Occipital lobe (tissue), 2 donors: ENCODE data around the gene GPATCH3. TPM values are rescaled to one million over a fixed set of nuclear protein-coding genes. Genes with fewer than 3 reads are reported as not detected.
"Not testable (repeated sequence)": the region's sequence is repeated elsewhere in the genome, so short reads cannot be mapped to it uniquely, and the experiment has no call there.

Experiments
- DNase-seq: peaks from one replicate; lab custom pipeline; 2025; lab: John Stamatoyannopoulos, UW
- total RNA-seq: library from RNA; depleted of rRNA; stranded (reverse); fragments of >200 nt; gene quantifications from one replicate; pipeline ENCODE4 v1.2.3, GENCODE V29; 2014

The GPATCH3 gene
- total RNA-seq, 1 donor from 2014 or later: 8.1 TPM

DNA sequence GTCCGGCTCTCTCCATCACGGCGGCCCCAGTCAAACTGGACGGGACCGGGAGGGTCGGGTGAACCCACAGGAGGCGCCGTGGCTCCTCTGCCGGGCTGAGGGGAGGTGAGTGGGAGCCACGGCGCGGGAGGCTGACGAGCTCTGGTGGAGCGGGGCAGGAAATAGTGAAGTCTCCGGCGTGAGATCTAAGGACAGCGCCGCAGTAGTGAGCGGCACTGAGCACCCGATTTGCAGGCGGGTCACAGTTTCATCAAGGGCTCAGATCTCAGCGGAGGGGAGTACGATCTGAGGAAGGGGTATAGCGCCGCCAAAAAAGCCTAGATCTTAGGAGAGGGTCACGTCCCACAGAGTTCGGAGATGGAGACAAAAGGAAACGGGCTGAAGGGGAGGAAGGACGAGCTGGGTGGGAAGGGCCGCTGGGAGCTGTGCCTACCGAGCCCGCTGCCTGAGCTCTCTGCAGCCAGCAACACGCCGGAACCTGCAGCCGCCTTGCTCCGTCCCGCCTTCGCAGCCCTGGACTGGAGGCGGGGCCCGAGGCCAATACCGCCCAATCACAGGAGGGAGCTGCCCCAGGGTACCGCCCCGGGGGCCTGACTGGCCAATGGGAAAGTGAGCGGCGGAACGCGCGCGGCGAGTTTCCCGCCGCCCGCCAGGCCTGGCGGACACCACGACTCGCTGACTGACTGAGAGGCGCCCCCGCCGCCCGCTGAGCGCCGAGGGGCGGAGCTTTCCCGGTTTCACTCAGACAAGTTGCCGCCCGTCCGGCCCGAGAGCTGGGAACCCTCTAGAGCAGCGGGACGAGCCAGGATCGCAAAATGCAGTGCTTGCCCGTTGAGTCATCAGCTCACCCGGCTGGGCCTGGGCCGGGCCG is 35.4 kb downstream of the GPATCH3 start:
- peak; percentile 98 for DNase-seq

DNA sequence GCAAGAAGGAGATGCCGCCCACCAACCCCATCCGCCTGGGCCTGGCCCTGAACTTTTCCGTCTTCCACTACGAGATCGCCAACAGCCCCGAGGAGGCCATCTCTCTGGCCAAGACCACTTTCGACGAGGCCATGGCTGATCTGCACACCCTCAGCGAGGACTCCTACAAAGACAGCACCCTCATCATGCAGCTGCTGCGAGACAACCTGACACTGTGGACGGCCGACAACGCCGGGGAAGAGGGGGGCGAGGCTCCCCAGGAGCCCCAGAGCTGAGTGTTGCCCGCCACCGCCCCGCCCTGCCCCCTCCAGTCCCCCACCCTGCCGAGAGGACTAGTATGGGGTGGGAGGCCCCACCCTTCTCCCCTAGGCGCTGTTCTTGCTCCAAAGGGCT is 36.6 kb downstream of the GPATCH3 start:
- DNase-seq: no peak

DNA sequence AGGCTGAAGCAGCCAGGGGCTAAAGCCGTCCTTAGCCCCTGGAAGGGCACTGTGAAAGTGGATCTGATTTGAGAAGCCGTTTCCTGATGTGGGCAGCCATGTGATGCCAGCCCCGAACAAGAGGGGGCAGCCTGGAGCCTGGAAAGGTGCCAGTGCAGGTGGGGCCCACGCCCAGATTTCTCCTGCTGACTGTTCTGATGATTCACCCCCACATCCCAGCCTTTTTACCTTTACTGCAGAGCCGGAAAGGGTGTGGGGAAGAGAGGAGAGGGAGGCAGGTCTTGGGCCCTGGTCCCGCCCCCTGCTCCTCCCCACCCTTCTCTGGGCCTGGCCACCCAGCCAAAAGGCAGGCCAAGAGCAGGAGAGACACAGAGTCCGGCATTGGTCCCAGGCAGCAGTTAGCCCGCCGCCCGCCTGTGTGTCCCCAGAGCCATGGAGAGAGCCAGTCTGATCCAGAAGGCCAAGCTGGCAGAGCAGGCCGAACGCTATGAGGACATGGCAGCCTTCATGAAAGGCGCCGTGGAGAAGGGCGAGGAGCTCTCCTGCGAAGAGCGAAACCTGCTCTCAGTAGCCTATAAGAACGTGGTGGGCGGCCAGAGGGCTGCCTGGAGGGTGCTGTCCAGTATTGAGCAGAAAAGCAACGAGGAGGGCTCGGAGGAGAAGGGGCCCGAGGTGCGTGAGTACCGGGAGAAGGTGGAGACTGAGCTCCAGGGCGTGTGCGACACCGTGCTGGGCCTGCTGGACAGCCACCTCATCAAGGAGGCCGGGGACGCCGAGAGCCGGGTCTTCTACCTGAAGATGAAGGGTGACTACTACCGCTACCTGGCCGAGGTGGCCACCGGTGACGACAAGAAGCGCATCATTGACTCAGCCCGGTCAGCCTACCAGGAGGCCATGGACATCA is 37.2 kb downstream of the GPATCH3 start, which contains the start of gene SFN:
Gene SFN, plus strand, starts transcription at position 369 of the 904 bp plus-strand sequence. Its CDS starts 64 bp downstream, at position 433.
- no peak for DNase-seq

DNA sequence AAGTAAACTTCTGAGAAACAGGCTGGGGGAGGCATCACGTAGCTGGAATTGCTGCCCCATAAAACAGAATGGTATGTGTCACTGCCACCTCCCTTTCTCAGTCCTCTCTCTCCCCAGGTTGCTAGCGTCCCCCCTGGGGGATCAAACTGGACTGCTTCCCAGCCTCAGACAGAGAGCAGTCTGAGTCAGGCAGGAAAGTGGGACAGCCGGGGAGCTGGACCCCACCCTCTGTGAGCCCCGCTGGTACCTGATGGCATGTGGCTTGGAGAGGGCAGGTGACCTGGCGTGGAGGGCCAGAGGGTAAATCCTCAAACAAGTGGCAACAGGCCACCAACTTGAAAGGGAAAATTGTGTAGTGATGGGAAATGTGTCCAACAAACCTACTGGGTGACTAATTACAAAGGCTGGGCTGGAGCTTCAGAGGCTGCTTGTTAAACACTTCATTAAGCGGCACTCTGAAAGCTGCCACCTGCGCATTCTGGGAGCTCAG is 38.3 kb downstream of the GPATCH3 start:
- DNase-seq: no peak

DNA sequence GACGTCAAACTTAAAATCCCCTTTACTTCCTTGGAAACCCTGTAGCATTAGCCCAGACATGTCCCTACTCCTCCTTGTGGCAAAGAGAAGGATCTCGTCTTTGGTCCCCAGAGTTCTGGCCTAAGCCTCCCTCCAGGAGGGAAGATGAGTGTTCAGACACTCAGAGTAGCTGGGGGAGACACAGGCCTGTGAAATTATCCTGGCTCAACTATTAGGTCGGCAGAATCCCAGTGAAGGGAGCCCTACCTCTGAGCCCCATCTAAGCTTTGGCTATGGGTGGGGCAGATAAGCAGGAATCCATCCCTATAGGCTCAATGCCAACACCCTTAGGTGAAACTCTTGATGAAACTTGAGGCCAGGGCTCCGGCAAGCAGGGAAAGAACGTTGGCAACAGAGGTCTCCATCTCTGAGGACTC is 39.0 kb downstream of the GPATCH3 start:
- DNase-seq: no peak

DNA sequence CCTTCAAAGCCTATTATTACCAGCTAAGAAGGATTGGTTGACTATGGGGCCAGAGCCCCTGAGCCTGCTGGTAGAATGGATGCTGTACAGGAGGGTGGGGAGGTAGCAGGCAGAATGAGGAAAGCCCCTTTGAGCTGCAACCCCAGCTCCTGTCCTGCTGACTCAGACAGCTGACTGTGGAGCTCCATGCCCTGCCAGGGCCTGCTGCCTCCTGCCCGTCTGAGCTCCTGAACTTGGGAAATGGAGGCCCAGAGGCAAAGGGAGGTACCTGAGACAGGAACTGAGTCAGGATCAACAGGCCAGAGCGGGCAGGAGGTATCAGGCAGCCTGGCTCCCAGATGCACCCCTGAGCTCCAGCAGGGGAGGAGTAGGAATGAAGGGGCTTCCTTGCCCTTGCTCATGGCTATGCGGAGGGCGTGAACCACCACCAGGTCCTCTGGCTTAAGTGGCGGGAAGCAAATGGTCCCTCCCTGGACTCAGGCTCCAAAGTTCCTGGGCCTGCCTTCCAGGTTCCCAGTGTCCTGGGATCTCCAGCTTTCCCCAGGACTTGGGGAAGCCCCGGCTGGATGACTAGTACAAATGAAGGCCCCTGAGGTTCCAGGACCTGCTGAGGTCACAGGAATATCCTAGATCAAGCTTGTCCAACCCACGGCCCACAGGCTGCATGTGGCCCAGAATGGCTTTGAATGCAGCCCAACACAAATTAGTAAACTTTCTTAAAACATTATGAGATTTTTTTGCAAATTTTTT is 41.2 kb downstream of the GPATCH3 start:
- no peak for DNase-seq

DNA sequence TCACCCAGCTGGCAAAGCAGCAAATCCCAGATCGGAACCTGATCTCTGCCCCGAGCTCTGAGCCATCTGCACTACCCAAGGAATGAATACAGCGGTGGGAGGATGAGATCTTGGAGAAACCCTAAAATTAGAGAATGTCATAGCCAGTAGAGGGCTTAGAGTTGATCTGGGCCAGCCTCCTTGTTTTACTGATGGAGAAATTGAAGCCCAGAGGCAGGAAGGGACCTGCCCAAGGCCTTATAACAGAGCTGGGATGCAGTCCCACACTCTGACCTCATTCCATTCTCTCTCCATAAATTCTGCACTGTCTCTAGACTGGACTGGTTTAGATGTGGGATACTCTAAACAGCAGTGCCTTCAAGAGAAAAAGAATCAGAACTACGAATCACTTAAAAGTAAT is 42.1 kb downstream of the GPATCH3 start:
- DNase-seq: no peak

DNA sequence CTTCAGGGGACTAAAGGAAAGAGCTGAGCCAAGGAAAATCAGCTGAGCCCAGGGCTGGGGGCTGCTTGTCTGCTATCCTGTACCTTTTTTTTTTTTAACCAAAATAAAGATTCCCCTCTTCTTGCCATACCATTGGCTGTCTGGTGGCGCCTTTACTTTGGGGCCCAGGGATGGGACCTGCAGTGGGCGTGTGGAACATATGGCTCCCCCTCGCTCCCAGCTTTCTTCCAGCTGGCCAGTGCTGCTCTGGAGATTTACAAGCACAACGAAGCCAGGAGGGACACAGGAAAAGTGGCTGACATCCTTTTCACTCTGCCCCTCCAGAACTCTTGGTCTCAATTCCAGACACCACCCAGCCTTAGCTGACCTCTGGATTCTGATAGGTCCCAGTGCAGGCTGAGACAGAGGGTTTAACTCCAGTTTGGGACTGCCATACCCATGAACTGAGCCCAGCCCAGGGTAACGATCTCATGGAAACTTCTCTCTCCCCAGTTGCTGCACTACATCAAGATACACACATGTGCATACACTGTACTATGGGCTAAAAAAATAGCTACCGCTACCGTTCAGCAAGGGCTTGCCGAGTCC is 42.7 kb downstream of the GPATCH3 start:
- DNase-seq: no peak

DNA sequence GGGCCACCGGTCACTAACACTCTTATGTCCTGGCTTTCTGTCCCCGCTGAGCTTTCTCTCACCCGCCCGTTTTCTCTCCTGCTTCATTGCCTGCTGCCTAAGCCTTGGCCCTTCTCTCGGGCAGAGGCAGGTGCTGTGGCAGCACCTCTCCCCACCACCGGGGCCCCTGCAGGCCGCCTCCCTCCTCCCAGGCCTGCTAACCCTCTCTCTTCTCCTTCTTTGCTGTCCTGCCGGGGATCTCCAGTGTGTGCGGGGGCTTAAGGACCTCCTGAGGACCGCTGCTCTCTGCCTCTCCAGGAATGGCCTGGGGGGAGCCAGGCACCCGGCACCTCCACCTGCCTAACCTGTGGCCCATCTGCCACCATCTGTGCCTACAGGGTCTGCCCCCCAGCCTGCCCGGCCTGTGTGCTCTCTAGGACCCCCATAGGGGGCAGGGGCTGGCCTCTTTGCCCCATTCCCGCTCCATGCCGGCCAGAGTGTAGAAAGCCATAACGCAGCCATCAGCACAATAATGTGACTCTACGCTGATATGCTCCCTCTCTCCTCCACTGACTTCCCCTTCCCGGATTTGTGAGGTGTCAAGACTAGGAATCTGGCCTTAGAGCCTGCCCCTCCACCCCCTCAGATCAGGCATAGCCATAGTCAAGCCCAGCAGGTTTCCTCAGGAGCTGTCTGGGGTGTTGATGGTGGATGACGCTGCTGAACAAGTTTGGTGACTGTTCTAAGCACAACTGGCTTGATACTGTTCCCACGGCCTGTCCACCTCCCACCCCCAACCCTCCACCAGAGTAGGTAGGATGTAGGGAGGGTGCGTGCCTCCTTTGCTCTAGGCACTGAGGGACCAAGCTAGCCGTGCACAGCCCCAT is 43.4 kb downstream of the GPATCH3 start:
- no peak for DNase-seq

DNA sequence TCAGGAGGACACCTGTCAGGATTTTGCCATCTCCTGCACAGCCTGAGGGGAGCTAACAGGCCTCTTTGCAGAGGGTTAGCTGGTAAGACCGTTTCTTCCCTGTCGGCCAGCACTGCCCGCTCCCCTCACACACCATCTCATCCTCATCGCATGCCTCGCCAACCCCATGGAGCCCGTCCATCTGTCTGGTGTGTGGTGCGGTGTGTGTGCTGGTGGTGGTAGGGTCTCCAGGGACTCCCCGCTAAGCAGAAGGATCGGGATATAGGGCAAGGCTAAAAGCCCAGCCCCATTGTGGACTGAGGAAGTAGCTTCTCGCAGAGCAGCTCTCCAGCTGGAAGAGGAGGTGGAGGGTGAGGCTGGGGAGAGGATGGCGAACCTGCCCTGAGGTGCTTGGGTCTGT is 44.1 kb downstream of the GPATCH3 start:
- DNase-seq: no peak

DNA sequence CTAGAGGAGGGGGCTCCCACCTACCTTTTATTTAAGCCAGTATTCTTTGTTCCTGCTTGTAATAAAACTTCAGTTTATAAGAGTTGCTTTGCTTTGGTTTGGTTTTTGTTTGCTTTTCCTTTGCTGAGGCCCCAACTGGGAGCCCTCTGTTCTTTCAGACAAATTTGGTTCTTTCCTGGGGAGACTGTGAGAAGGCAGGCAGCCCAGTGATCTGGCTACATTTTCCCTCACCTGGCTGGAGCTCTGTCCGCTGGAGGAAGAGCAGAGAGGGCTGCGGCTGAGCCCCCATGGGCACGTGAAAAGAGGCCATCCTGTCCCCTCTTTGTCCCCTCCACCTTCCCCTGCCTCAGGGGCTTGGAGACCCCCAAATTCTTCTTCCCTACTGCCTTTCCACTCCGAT is 44.6 kb downstream of the GPATCH3 start:
- no peak for DNase-seq

DNA sequence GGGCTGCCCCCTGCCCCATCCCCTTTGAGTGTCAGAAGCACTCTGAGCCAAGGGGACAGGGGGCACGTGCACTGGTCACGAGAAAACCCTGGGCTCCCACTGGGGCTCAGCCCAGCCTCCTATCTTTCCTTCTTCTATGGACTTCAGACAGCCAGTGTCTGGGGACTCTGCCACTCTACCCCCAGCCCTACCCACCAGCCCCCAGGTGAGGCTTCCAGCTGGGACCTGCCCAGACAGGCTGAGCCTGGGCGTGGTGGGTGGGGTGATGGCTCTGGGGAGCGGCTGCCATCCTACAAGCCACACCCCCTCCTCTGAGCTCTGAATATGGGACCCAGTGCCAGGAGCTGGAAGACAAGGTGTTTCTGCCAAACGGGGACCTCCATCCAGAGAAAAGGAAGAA is 45.4 kb downstream of the GPATCH3 start:
- DNase-seq: no peak

DNA sequence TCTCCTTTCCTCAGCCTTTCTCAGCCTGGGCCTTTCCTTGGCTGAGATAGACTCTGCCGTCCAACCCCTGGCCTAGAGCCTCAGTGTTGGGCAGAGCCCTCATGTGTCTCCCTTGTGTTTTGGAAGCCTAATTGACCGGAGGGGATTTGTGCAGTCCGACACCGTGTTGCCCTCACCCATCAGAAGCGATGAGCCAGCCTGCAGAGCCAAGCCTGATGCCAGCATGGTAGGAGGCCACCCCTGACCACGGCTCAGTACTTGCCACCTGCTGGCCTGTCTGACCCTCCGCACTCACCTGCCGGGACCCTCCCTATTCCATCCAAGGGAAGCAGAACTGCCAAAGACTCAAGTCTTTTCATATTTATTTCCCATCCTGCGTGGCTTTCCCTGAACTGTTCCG is 46.7 kb downstream of the GPATCH3 start:
- DNase-seq: no peak

DNA sequence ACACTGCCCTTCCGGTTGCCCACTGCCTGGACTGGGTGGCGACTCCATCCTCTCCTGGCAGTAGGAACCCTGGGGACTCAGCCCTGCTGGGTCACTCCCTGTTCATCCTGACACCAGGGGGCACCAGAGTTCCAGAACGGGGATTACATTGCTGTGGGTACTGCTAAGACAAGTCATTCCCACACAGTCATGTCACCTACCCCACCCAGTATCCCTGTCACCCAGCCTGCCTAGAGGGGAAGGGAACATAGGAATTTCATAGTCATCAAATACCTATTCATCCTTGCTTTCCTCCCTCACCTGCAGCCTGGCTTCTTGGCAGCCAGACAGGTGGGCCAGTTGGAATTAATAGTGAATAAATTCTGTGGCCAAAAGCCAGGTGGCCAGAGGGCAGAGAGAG is 47.1 kb downstream of the GPATCH3 start:
- DNase-seq: peak; percentile 29

DNA sequence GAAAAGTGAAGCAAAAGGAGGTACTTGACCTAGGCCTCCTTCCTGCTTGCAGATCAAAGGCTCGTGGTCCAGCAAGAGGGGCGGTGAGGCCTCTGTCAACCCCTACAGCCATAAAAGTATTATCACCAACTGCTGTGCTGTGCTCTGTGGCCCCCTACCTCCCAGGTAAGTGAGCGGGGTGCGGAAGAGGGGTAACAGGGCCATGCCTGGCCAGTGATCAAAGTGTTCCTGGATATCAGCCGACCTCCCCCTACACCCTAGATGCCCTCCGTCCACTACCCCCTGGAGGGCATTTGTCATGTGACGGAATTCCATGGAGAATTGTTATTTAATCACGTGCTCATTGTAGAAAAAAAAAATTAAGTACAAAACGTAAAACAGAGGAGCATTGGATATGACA is 47.6 kb downstream of the GPATCH3 start:
- no peak for DNase-seq

DNA sequence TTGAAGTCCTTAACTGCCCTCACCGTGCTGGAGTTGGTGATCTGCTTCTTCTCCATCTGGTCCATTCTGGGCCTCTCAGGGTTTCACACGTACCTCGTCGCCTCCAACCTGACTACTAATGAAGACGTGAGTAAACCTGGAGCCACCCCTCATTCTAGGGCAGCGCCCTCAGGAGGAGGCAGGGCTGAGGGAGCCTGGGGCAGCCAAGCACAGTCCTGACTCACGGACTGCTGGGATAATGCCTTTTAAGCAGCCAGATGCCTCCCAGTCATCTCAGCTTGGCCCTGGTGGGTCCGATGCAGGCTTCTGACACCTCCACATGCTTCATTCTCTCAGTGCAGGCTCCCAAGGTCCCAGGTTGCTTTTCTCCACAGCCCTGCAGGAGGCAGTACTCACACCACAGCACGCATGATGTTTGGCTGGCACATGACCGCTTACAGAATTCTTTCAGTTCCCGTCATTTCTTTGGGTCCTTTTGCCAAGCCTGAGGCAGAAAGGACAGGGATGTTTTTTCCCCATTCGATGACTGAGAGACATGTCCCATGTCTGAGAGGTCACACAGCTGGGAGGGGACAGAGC is 49.1 kb downstream of the GPATCH3 start:
- DNase-seq: no peak

DNA sequence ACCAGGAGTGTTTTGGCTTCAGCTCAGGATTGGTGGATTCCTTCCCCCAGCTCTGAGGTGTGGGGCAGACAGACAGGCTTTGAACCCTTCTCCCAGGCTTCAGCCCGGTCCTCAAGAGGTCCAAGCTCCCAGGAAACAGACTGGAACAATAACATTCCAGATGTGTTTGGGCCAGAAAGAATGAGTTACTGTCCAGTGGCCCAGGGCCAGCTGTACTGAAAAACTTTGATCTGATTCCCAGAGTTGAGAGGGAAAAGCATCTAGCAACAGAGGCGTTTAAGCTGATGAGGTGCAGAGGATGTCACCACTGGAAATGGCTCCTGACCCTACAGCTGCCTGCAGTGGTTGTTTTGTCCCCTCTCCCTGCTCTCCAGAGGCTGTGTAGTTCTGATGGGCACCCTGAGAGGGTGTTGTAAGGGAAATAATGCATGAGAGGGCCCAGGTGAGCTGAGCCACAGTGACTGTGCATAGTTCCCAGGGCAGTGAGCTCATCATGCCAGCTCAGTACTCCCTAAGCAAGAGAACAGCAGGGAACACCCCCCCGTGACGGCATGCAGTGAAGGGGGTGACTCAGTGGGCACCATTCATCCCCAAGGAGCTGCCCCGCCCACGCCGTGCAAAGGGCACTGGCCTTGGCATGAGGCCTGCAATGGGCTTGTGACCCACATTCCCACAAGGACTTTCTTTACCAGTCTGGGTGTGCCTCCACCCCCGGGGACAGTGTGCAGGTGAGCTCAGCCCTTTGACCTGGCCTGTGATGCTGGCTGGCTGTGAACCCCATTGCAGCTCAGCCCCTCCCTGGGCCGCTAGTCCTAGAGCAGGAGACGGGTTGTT is 51.1 kb downstream of the GPATCH3 start:
- peak; percentile 23 for DNase-seq

DNA sequence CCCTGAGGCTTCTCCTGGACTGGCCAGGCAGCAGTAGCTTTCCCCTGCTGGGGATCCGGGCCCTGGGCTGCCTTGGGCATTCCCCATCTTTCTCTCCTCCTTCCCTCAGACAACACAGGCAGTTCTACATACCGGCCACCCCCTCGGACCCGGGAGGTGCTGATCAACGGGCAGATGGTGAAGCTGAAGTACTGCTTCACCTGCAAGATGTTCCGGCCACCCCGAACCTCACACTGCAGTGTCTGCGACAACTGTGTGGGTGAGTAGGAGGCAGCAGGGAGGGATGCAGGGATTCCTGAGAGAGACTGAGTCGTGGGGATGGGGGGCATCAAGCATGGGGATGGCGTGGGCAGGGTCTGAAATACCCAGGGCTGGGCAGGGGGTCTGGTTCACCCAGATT is 51.8 kb downstream of the GPATCH3 start:
- no peak for DNase-seq

DNA sequence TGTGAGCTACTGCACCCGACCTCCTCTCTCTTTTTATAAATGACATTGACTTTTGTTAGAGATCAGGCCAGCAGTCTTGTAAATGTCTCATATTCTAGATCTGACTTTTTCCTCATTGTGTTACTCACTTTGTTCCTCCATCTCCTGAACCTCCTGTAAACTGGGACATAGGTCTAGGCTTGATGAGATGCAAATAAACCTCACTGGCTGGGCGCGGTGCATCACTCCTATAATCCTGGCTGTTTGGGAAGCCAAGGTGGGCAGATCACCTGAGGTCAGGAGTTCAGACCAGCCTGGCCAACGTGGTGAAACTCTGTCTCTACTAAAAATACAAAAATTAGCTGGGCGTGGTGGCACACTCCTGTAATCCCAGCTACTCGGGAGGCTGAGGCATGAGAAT is 52.4 kb downstream of the GPATCH3 start:
- not testable (repeated sequence) for DNase-seq
